ENCODE results near the gene DHRS7B. TPM values are rescaled to one million over a fixed set of nuclear protein-coding genes. Genes with fewer than 3 reads are reported as not detected.

The DHRS7B gene
- total RNA-seq, 1 donor from 2014 or later = 21.6 TPM

DNA sequence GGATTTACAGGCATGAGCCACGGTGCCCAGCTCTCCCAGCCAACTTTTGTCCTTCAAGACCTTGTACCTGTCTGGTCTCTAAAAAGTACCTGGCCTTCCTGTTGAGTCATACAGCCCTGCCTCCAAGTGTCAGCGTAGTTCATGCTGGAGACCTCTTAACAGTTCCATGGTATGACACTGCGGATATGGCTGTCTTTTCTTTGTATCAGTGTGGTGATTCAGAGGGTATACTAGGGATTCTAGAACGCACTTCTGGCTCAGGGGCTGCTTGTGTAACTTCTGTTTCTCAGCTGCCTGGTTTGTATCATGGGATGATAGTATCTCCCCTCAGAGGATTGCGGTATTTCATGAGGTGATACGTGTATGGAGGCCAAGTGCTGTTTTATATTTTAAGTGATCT is 89.2 kb downstream of the DHRS7B start:
- Histone ChIP-seq H2AFZ (replicated peaks) (no peak overlapping the region), H3F3A (ENCODE audit: low read depth) (peaks cover 14% of the 10 kb centered on the region), H3K4me1 (peaks cover 22% of the 10 kb centered on the region), H4K20me1 (ENCODE audit: low read depth) (peaks cover 27% of the 10 kb centered on the region), H3K27ac (no peak overlapping the region), H3K4me3 (no peak overlapping the region), H3K9me3 (ENCODE audit: low read depth) (no peaks in the 10 kb centered on the region), H3K79me2 (ENCODE audit: low read depth) (peaks cover 30% of the 10 kb centered on the region), H3K36me3 (no peaks in the 10 kb centered on the region), H3K27me3 (no peaks in the 10 kb centered on the region), H3K4me2 (no peak overlapping the region), H3K9ac (no peak overlapping the region)
- H3K27me3 Mint-ChIP-seq (ENCODE audit: insufficient read depth, low read depth) = no peaks in the 10 kb centered on the region
- TF ChIP-seq EZH2 (IDR thresholded peaks at IDR 0.05) (no peak), EZH2phosphoT487 (IDR thresholded peaks at IDR 0.05) (no peak)
- TF ChIP-seq, protein P1, sequence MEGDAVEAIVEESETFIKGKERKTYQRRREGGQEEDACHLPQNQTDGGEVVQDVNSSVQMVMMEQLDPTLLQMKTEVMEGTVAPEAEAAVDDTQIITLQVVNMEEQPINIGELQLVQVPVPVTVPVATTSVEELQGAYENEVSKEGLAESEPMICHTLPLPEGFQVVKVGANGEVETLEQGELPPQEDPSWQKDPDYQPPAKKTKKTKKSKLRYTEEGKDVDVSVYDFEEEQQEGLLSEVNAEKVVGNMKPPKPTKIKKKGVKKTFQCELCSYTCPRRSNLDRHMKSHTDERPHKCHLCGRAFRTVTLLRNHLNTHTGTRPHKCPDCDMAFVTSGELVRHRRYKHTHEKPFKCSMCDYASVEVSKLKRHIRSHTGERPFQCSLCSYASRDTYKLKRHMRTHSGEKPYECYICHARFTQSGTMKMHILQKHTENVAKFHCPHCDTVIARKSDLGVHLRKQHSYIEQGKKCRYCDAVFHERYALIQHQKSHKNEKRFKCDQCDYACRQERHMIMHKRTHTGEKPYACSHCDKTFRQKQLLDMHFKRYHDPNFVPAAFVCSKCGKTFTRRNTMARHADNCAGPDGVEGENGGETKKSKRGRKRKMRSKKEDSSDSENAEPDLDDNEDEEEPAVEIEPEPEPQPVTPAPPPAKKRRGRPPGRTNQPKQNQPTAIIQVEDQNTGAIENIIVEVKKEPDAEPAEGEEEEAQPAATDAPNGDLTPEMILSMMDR (IDR thresholded peaks at IDR 0.05) = no peak
- no peak for DNase-seq (ENCODE audit: low spot score)
- H3K4me1 Mint-ChIP-seq = peaks cover 35% of the 10 kb centered on the region
- H3K9me3 Mint-ChIP-seq = no peaks in the 10 kb centered on the region
- no peaks in the 10 kb centered on the region for H3K36me3 Mint-ChIP-seq
- no peak overlapping the region for H3K27ac Mint-ChIP-seq
- H3K4me3 Mint-ChIP-seq = peak overlapping the region; percentile 97

DNA sequence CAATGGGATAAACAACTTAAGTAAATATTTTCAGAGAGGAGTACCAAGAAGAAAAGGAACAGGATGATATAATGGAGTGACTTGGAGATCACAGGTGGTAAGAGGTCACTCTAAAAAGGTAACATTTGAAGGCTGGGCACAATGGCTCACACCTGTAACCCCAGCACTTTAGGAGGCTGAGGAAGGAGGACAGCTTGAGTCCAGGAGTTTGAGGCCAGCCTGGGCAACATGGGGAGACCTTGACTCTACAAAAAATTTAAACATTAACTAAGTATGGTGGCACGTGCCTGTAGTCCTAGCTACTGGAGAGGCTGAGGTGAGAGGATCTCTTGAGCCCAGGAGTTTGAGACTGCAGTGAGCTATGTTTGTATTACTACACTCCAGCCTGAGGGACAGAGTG is 90.6 kb downstream of the DHRS7B start:
- TF ChIP-seq EZH2 (IDR thresholded peaks at IDR 0.05) (no peak), EZH2phosphoT487 (IDR thresholded peaks at IDR 0.05) (no peak)
- TF ChIP-seq, protein P1 (IDR thresholded peaks at IDR 0.05) = no peak
- DNase-seq (ENCODE audit: low spot score) = no peak
- Histone ChIP-seq H3K9ac (no peak overlapping the region), H3K4me2 (no peak overlapping the region), H3K79me2 (ENCODE audit: low read depth) (peaks cover 15% of the 10 kb centered on the region), H3K27ac (no peak overlapping the region), H3K9me3 (ENCODE audit: low read depth) (no peaks in the 10 kb centered on the region), H3K27me3 (no peaks in the 10 kb centered on the region), H3F3A (ENCODE audit: low read depth) (peaks cover 14% of the 10 kb centered on the region), H3K36me3 (no peaks in the 10 kb centered on the region), H2AFZ (replicated peaks) (no peak overlapping the region), H3K4me3 (no peak overlapping the region), H4K20me1 (ENCODE audit: low read depth) (peaks cover 12% of the 10 kb centered on the region), H3K4me1 (peaks cover 14% of the 10 kb centered on the region)
- Mint-ChIP-seq H3K27me3 (ENCODE audit: insufficient read depth, low read depth) (no peaks in the 10 kb centered on the region), H3K36me3 (peaks cover 4% of the 10 kb centered on the region), H3K27ac (no peak overlapping the region), H3K4me3 (no peak overlapping the region), H3K4me1 (peaks cover 26% of the 10 kb centered on the region), H3K9me3 (no peaks in the 10 kb centered on the region)

DNA sequence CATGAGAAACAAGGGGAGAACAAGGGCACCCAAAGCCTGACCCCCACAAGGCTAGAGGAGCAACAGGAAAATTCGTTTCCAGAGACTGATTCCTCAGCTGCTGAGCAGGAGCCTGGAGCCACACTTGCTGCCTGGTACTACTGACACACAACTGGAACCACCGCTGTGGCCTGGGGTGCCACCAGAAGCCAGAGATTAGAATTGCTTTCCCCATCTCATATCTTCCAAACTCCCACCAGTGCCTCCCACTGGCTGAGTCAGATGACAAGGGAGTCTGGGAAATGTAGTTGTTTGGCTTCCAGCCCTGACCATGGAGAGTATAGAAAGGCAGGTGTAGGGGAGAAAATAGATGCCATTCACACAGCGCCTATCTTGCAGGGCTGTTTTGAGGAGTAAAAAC is 91.3 kb downstream of the DHRS7B start:
- H3K4me1 ChIP-seq = peaks cover 8% of the 10 kb centered on the region
- peak; percentile 24 for DNase-seq (ENCODE audit: low spot score)
- TF ChIP-seq EZH2 (IDR thresholded peaks at IDR 0.05) (no peak), EZH2phosphoT487 (IDR thresholded peaks at IDR 0.05) (no peak)
- TF ChIP-seq, protein P1 (IDR thresholded peaks at IDR 0.05) = no peak
- H3K4me1 Mint-ChIP-seq = peaks cover 20% of the 10 kb centered on the region
- peaks cover 4% of the 10 kb centered on the region for H3K9me3 Mint-ChIP-seq
- no peaks in the 10 kb centered on the region for H3K36me3 ChIP-seq
- H3K27me3 ChIP-seq = no peaks in the 10 kb centered on the region
- H3F3A ChIP-seq (ENCODE audit: low read depth) = peaks cover 14% of the 10 kb centered on the region
- H3K9me3 ChIP-seq (ENCODE audit: low read depth) = no peaks in the 10 kb centered on the region
- no peak overlapping the region for H2AFZ ChIP-seq (replicated peaks)
- no peaks in the 10 kb centered on the region for H3K27me3 Mint-ChIP-seq (ENCODE audit: insufficient read depth, low read depth)
- no peak overlapping the region for H3K4me3 Mint-ChIP-seq
- peaks cover 8% of the 10 kb centered on the region for H3K79me2 ChIP-seq (ENCODE audit: low read depth)
- no peak overlapping the region for H3K4me2 ChIP-seq
- no peak overlapping the region for H3K4me3 ChIP-seq
- H3K27ac ChIP-seq = no peak overlapping the region
- no peak overlapping the region for H3K9ac ChIP-seq
- H3K36me3 Mint-ChIP-seq = peaks cover 7% of the 10 kb centered on the region
- H3K27ac Mint-ChIP-seq = no peak overlapping the region
- peaks cover 5% of the 10 kb centered on the region for H4K20me1 ChIP-seq (ENCODE audit: low read depth)

All from neural progenitor cell (in vitro differentiated cells).